ENCODE data around the gene CCNK. TPM values are rescaled to one million over a fixed set of nuclear protein-coding genes. Genes with fewer than 3 reads are reported as not detected.
A peak's percentile ranks its signal among the peaks of the same experiment; 100 is the strongest.

CCNK gene
- total RNA-seq, 1 experiment from 2014 or later = 80.1 TPM

- no peak overlapping the region for H2BK15ac ChIP-seq (ENCODE audit: low read depth, low read length)
- H3K27me3 Mint-ChIP-seq (ENCODE audit: low read depth) = no peaks in the 10 kb centered on the region
- no peaks in the 10 kb centered on the region for H3K79me2 ChIP-seq (ENCODE audit: insufficient read depth, low read length)
- no peak for TF ChIP-seq CTCF (conservative IDR thresholded peaks at IDR 0.05)
- peaks cover 4 to 12% of the 10 kb centered on the region in 2 experiments for H3K4me1 Mint-ChIP-seq
- no peak overlapping the region for H4K8ac ChIP-seq (replicated peaks; ENCODE audit: insufficient read length, low read depth, low read length)
- H3K9me3 Mint-ChIP-seq = no peaks in the 10 kb centered on the region
- H2BK5ac ChIP-seq (ENCODE audit: insufficient read length, low read length) = no peak overlapping the region
- H2AK5ac ChIP-seq (ENCODE audit: insufficient read length, low read length) = no peak overlapping the region
- H3K56ac ChIP-seq (ENCODE audit: insufficient read length, low read depth, low read length) = no peak overlapping the region
- no peak overlapping the region for H3K9ac ChIP-seq (ENCODE audit: extremely low read depth, insufficient read length, low read length)
- no peak overlapping the region for H3K4me3 Mint-ChIP-seq
- H2BK120ac ChIP-seq (ENCODE audit: low read depth, low read length, poor library complexity, severe bottlenecking) = no peak overlapping the region
- no peaks in the 10 kb centered on the region for H3K4me1 ChIP-seq (ENCODE audit: insufficient read depth, low read length)
- no peaks in the 10 kb centered on the region for H3K23me2 ChIP-seq (ENCODE audit: insufficient read length, low read depth, low read length, poor library complexity, severe bottlenecking)
- H3K79me1 ChIP-seq (ENCODE audit: insufficient read depth, low read depth, low read length, poor library complexity, severe bottlenecking) = no peaks in the 10 kb centered on the region
- no peak overlapping the region for H2AFZ ChIP-seq (ENCODE audit: low read length)
- no peak overlapping the region for H2BK12ac ChIP-seq (ENCODE audit: insufficient read length, low read depth, low read length)
- H4K20me1 ChIP-seq (ENCODE audit: control insufficient read depth, insufficient read depth, insufficient read length) = peaks cover 2% of the 10 kb centered on the region
- H3K23ac ChIP-seq (ENCODE audit: insufficient read length, low read depth, low read length) = no peak overlapping the region
- no peak overlapping the region for H4K5ac ChIP-seq (ENCODE audit: insufficient read length, low read depth, low read length)
- H3K27ac ChIP-seq (ENCODE audit: insufficient read length, low read depth, low read length) = no peak overlapping the region
- DNase-seq = no peak
- no peaks in the 10 kb centered on the region for H3K27me3 ChIP-seq (ENCODE audit: insufficient read depth, low read length)
- H4K91ac ChIP-seq (ENCODE audit: insufficient read length, low read depth, low read length) = no peak overlapping the region
- no peak overlapping the region for H3K4me2 ChIP-seq (ENCODE audit: insufficient read depth, insufficient read length, low read length)
- H3K36me3 Mint-ChIP-seq (ENCODE audit: insufficient read depth in 1 of 3, low read depth in 3 of 3) = peaks cover 8 to 28% (median 18%) of the 10 kb centered on the region in 3 experiments; a peak in 6 of 7 replicates
- peak overlapping the region in 1 of 3 experiments; percentile 68; a peak in 1 of 7 replicates for H3K27ac Mint-ChIP-seq
- no peak overlapping the region for H2BK20ac ChIP-seq (ENCODE audit: low read depth, low read length, poor library complexity, severe bottlenecking)
- H3K18ac ChIP-seq (ENCODE audit: insufficient read length, low read depth, low read length) = no peak overlapping the region
- no peak overlapping the region for H3T11ph ChIP-seq (ENCODE audit: low read length)
- no peak overlapping the region for H3K4ac ChIP-seq (ENCODE audit: low read depth, low read length)
- no peak overlapping the region for H3K14ac ChIP-seq (ENCODE audit: insufficient read depth, low read length)
- H3K9me3 ChIP-seq (ENCODE audit: control insufficient read depth, low read depth, low read length) = no peaks in the 10 kb centered on the region
- no CpG with 5 or more reads among the region's 15 CpGs for WGBS (ENCODE audit: extremely low coverage, insufficient read length, low lambda C conversion rate)
These were observed 32.0 kb downstream of the CCNK start for GRCh38 chr14:99513183-99513694.
